Mesenteric fat pad (tissue), 1 donor: Measurements from ENCODE around the gene RAI1. TPM values are rescaled to one million over a fixed set of nuclear protein-coding genes. Genes with fewer than 3 reads are reported as not detected.
A peak's percentile ranks its signal among the peaks of the same experiment; 100 is the strongest.

Experiments used
- DNase-seq: peaks from one replicate; pipeline ENCODE4 v3.0.0-alpha.2; 2020; ENCODE audit warnings: low spot score
- microRNA-seq: library from miRNA; unstranded; fragments of <30 nt; microRNA quantifications from one replicate; pipeline ENCODE4 v1.2.0, GENCODE V29; 2020; ENCODE audit warnings: borderline number of aligned reads
- total RNA-seq: library from RNA; stranded (reverse); fragmentation: NEBNext Ultra II Directional; extraction: Animal tissue kit (Norgen Biotek cat#: 25700); gene quantifications from one replicate; pipeline ENCODE4 v1.2.1, GENCODE V29; 2021
- donor health status: DM: yes; HTN: yes; CAD: no.

RAI1 gene
- total RNA-seq, 1 donor from 2014 or later, result 21.2 TPM

GRCh38 chr17:17859909-17860765, 178.9 kb downstream of the RAI1 start:
- no peak for DNase-seq

DNA sequence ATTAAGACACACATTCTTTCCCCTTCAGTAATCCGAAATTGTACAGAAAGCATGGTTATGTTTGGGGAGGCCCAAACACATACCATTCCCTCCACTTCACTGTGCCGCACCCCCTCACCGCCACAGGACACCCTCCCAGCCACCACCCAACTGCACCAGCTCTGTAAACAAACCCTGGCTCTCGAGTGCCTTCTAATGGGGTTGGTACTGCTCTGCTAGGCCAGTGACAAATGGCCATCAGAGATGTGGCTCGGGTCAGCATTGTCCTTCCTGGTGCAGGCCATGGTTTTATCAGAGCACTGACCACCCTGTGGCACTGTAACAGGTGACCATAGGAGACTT, 179.5 kb downstream of the RAI1 start:
- no peak for DNase-seq

Small RNA genes lying within 50 kb of the gene (microRNA-seq; reads per million reads assigned to microRNA genes)
- 35.6 reads per million, percentile 31 among the genes with 10 or more reads in this experiment for gene MIR33B
- gene MIR6777, result not detected

Other genes with a start within 250 kb of the RAI1 start
- gene MED9, start 204.5 kb upstream of the RAI1 start, total RNA-seq, result 11.4 TPM
- gene RASD1, start 185.1 kb upstream of the RAI1 start, total RNA-seq, result 254 TPM
- gene PEMT, start 89.8 kb upstream of the RAI1 start, total RNA-seq, result 151 TPM
- gene SREBF1, start 155.5 kb downstream of the RAI1 start, total RNA-seq, result 39.9 TPM